EH (cell line): ENCODE measurements around the gene MTNR1A.
A peak's percentile ranks its signal among the peaks of the same experiment; 100 is the strongest.
"Not testable (repeated sequence)": the region's sequence is repeated elsewhere in the genome, so short reads cannot be mapped to it uniquely, and the experiment has no call there.

Experiments
- DNase-seq: peaks from one replicate; pipeline ENCODE4 v3.0.0-alpha.2; 2015; ENCODE audit warnings: low read depth

MTNR1A gene

GRCh38 chr4:186561748-186562147 is 6.4 kb upstream of the MTNR1A start:
- no peak for DNase-seq

- DNase-seq: no peak
Measured at GRCh38 chr4:186560647-186561046, 5.3 kb upstream of the MTNR1A start.

DNA sequence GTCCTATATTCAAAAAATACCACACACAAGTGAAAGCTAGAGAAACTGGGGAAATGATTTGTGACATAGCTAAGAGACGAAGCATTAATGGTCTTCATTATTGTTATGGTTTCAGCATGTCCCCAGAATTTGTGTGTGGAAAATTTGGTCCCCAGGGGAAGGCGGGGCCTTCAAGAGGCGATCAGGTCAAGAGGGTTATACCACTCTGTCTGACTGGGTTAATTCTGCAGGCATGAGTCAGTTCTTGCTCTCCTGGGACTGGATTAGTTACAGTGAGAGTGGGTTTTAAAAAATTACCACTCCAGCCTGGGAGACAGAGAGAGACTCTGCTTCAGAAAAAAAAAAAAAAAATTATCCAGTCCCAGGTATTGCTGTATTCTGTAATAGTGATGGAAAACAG is 2.1 kb upstream of the MTNR1A start:
- DNase-seq: peak; percentile 79

DNA sequence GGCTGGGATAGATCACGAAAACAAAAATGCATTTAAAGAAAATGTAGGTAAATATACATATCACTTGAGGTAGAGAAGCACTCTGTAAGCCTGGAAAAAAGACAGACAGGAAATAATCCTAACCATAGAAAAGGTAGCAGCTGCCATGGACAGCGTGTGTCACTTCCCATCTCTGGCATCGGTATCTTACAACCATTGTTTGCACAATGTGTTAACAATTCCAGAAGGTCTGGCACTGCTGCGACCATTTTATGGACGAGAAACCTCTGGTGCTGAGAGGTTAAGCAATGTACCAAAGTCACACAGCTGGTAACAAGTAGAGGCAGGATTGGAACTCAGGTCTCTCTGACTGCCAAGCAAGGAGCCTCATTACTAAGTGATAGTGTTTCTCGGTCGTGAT is 1.7 kb upstream of the MTNR1A start:
- no peak for DNase-seq

DNA sequence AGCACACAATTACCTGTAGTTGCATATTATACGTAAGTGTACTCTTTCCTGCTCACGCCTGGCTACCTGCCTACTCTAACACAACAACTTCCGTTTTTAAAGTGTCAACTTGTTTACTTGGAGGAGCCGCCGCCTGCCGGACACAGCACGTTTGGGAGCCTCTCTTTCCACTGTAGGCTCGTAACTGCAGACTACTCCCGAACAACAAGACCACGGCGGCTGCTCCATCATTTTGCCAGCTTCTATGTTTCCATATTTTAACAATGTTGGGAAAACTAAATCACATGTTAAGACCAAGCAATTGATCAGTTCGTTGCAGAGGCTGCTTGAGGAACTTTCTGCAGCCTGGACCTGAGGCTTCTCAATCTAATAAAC is 841 bp downstream of the MTNR1A start:
- DNase-seq: no peak

- DNase-seq: no peak
Measured at GRCh38 chr4:186553717-186554116, 1.6 kb downstream of the MTNR1A start.

DNA sequence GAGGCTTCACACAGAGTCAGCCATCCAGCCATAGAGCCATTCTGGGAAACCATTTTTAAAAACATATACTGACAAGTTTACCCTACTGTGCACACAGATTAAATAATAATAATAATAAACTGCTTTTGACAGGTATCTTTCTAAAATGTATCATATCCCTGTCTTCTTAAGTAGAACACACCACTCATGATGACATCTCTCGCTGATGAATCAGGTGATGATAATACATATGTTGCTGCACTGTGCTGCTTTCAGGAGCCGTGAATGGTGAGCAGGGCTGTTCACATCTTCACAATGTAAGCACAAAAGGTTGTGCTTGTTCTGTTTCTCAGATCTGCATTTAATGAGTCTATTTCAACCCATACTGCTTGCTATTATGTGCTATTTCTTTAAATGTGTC is 3.5 kb downstream of the MTNR1A start:
- DNase-seq: no peak

DNA sequence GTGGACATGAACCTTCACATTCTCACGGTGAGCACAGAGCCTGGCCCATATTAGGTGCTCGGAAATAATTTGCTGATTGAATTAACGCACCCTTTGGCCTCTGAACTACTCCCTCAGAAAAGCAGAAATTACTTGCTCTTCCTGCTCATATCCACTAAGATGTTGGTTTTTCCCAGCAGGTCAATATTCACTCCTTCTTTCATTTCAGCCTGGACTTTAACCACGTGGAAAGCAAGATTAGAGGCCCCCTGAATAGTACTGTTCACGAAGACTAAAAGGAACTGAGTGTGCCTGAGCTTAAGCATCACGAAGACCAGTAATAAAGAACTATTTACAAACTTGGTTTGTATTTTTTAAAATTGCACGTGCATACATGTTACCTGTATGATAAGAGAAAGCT is 9.9 kb downstream of the MTNR1A start:
- no peak for DNase-seq

DNA sequence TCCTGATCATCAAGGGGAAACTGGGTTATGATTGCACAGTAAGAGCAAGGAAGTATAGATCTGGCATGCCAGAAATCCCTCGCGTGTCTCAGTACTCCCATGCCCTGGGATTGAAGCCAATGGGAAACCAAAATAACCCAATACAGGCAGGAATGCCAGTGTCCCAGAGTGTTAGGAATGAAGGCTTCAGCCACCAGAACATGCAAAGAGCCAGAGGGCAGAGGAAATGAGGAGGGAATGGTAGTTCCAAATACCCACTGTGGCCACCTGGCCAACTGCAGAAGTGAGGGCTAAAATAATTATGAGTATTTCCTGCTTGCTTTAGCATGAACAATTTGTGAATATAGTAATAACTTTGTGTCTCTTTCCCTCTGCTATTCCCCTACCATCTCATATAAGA is 12.2 kb downstream of the MTNR1A start:
- DNase-seq: no peak

DNA sequence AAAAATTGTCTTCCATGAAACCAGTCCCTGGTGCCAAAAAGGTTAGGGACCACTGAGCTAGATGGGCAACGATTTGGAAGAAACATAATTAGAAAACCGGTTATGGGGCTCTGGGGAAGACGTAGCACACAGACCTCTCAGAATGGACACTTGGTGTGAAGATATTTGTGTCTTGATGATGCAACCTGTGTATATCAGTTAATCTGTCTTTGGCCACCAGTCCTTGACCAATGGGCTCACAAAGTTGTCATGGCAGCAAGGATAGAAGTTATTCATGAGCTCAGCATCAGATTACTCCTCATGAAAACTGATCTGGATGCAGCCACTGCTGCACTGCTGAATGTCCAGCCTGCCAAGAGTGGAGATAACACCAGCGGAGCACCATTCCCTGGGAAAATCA is 13.6 kb downstream of the MTNR1A start:
- DNase-seq: no peak

DNA sequence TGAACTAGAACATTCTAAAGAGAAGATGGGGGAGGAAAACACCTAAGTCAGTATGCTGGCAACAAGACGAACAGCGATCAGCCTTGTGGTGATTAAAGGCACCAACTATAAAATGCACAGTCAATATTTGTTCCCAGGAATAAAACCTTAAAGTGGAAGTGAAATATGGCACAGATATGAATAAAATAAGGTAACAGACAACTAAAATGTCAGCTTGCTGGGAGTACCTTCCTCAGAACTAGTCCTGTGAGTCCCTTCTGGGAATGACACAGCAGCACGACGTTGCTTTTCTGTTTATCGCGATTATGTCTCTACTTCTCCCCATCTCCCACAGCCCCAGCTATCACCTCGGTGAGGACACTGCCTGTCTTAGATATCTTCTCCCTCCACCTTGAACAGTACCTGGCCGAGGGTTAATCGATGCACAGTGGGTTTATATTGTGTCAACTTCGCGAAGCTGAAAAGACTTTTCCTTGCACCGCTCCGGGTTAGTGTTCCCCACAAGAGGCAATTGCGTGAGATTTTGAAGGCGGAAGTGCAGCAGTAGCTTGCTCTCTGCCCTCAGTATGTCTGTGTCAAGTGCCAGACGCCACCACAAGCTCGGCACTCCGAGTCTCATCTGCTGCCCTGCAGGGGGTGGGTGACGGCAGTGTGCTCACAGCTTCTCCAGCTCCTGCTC is 17.4 kb downstream of the MTNR1A start:
- DNase-seq: no peak

GRCh38 chr4:186536285-186536684 is 19.1 kb downstream of the MTNR1A start:
- DNase-seq: no peak

DNA sequence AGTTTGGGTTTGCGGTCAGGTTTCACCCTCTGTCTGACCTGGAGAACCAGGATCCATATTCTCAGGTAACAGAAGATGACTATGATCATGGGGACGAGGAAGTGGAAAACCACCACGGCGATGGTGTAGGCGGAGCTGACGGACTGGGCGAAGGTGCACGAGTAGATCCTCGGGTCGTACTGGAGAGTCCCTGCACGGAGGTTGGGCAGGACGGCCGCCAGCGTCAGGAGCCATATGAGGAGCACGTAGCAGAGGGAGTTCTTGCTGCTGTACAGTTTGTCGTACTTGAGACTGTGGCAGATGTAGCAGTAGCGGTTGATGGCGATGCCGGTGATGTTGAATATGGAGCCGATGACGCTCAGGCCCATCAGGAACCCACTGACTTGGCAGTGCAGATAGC is 21.3 kb downstream of the MTNR1A start:
- DNase-seq: no peak

DNA sequence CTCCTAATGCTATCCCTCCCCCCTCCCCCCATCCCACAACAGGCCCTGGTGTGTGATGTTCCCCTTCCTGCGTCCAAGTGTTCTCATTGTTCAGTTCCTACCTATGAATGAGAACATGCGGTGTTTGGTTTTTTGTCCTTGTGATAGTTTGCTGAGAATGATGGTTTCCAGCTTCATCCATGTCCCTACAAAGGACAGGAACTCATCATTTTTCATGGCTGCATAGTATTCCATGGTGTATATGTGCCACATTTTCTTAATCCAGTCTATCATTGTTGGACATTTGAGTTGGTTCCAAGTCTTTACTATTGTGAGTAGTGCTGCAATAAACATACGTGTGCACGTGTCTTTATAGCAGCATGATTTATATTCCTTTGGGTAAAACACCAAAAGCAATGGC is 31.4 kb downstream of the MTNR1A start:
- DNase-seq: not testable (repeated sequence)

DNA sequence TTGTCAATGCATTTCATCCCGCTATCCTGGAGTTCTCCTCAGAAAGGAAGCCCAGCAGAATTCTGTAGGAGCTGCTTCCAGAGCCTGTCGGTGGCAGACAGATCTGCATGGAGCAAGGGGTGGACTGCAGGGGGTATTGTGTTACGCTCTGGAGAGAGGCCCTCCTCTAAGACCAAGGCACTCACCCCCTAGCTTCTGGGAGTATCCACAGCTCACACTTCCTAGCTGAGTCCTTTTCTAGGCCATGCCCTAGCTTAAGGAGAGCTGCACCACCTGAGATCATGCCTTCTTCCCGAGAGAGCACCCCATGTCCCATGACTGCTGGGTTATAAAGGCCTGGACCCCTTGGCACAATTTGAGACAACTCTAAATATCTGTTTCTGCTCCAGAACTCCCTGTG is 39.1 kb downstream of the MTNR1A start:
- no peak for DNase-seq

DNA sequence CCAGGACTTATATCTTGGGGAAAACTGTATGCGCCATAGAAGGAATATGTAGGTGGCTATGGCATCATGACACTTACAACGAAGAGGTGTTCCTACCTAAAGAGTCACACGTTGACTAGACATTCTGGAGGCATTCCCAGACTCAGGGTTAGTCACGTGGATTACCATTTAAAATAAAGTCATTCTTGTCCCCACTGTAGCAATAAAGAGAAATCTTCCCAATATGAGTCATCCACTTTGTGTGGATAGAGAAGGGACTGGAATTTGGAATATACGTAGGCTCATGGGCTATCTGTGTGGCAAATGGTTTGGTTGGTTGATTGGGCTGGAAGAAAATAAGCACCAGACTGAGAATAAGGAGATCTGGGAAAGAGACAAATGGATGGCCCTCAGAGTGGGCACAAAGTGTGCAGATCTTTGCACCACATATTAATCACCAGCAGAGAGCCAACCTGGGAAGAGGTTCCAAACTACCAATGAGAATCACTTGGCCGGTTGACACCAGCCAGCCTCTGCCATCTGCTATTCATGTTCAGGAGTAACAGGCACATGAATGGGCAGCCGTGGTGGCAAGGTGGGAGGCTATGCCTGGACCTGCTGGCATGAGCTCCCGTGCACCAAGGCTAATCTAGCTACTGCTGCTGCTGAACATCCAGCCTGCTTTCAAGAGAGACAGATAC is 41.0 kb downstream of the MTNR1A start:
- peak; percentile 23 for DNase-seq

DNA sequence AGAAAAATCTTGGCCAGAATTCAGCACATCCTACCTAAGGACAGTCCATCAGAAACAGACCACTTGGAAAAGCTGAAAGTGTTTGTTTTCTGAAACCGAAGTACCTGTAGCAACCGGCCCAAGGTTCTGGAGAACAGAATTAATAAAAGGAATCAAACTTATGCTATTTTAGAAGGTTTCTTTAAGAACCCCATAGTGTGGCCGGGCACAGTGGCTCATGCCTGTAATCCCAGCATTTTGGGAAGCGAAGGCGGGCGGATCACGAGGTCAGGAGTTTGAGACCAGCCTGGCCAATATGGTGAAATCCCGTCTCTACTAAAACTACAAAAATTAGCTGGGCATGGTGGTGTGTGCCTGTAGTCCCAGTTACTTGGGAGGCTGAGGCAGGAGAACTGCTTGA is 50.6 kb downstream of the MTNR1A start:
- DNase-seq: not testable (repeated sequence)

- DNase-seq: no peak
Measured at GRCh38 chr4:186502231-186502630, 53.1 kb downstream of the MTNR1A start.

DNA sequence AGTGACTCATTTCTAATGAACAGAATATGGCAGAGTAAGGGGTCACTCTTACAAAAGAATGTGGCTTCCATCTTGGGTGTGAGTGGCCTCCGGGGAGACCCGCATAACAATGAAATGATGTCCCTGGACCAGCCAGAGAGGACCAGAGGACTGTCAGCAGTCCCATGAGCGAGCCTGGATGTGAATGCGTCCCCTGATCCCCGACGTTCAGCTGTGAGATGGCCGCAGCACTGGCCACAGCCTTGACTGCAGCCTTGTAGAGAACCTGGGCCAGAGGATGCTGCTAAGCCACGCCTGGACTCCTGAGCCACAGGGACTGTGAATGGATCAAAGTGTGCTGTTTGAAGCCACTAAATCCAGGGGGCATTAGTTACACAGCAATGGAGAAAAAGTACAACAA is 53.8 kb downstream of the MTNR1A start:
- no peak for DNase-seq

- DNase-seq: no peak
Measured at GRCh38 chr4:186500721-186501304, 54.6 kb downstream of the MTNR1A start.

DNA sequence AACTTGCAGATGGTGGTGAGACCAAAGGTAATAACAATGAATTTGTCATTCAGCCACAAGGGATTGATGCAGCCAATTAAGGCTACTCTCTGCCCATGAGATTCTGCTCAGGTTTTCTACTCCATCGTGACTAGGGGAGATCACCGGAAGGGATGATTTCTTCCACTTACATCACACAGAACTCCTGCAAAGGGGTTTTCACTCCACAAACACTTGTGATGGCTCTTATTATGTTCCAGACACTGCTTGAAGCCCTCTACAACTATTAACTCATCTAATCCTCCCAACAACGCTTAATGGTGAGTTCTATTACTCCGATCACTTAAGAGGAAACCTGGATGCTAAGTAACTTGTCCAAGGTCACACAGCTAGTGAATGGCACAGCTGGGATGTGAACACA is 55.9 kb downstream of the MTNR1A start:
- DNase-seq: no peak

GRCh38 chr4:186497043-186497442 is 58.3 kb downstream of the MTNR1A start:
- DNase-seq: no peak

DNA sequence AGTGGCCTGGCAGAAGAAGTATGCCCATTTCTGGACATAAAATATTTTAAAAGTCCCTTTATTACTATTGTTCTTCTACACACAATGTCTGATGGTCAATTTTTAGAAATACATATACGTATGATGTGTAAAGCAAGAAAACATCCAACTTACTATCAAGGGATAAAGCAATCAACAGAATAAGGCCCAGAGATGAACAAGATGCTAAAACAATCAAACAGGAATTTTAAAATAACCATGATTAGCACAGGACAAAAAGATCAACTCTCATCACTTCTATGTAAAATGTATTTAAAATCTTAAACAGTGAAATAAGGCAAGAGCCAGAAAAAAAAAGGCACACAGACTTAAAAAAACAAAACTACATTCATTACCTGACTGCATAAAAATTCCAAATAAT is 60.9 kb downstream of the MTNR1A start:
- DNase-seq: no peak

DNA sequence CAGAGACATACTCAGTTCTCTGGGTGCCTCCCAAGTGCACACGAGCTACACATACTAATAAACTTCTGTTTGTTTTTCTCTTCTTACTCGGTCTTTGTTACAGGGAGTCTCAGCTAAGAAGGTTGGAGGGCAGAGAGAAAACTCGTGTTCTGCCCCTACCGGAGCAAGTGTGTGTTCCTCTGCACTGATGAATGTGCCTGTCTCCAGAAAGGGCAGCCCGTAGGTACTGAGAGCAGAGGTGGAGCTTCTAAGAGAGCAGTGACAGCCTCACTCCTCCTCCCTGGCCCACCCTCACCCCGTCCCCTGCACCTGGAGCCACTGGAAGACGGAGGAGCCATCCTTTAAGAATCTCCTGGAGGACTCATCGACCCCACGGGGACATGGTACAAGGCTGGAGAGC is 67.6 kb downstream of the MTNR1A start:
- no peak for DNase-seq
